H1 (cell line): Measurements from ENCODE around the gene ARHGAP8.

Experiments
- BACH1 ChIP-seq: IDR thresholded peaks from 2 replicates; pipeline ENCODE4 v1.6.1; 2012; ENCODE audit warnings: low read length, improper control_type of control experiment
- BRCA1 ChIP-seq: IDR thresholded peaks from 2 replicates; pipeline ENCODE4 v1.6.1; 2012; ENCODE audit warnings: low read depth, low read length, improper control_type of control experiment
- CREB1 ChIP-seq: IDR thresholded peaks from 2 replicates; pipeline ENCODE4 v1.6.1; 2012; ENCODE audit warnings: inconsistent platforms
- EGR1 ChIP-seq: IDR thresholded peaks from 2 replicates; pipeline ENCODE4 v1.6.1; 2011; ENCODE audit warnings: low read depth, low read length, borderline replicate concordance
- EZH2 ChIP-seq: fragments of 200-600 bp; sonication (generic); IDR thresholded peaks from 2 replicates; pipeline ENCODE4 v1.7.1; 2012; ENCODE audit warnings: low read depth, mild to moderate bottlenecking, moderate library complexity, low read length, inconsistent platforms; ENCODE audit not compliant: severe bottlenecking
- POLR2A ChIP-seq, 2 experiments: IDR thresholded peaks; 1 replicate in 1 of 2; 2 replicates in 1 of 2; pipeline ENCODE4 v1.6.1; 2011; ENCODE audit warnings: low read depth in 2 of 2, low read length in 2 of 2, mild to moderate bottlenecking in 2 of 2; ENCODE audit errors: control extremely low read depth in 1 of 2
- RFX5 ChIP-seq: IDR thresholded peaks from 2 replicates; pipeline ENCODE4 v1.6.1; 2011; ENCODE audit warnings: low read depth, low read length, improper control_type of control experiment, borderline replicate concordance
- SIX5 ChIP-seq: IDR thresholded peaks from 2 replicates; pipeline ENCODE4 v1.6.1; 2011; ENCODE audit warnings: mild to moderate bottlenecking, low read depth, low read length
- SRF ChIP-seq: IDR thresholded peaks from 2 replicates; pipeline ENCODE4 v1.6.1; 2011; ENCODE audit warnings: mild to moderate bottlenecking, low read depth, low read length, moderate library complexity
- TAF1 ChIP-seq: IDR thresholded peaks from 2 replicates; pipeline ENCODE4 v1.6.1; 2011; ENCODE audit warnings: mild to moderate bottlenecking, low read depth, low read length
- TCF12 ChIP-seq: IDR thresholded peaks from 2 replicates; pipeline ENCODE4 v1.6.1; 2011; ENCODE audit warnings: low read depth, mild to moderate bottlenecking, low read length
- YY1 ChIP-seq: IDR thresholded peaks from 2 replicates; pipeline ENCODE4 v1.6.1; 2011; ENCODE audit warnings: low read depth, mild to moderate bottlenecking, low read length
- ZNF274 ChIP-seq: IDR thresholded peaks from 2 replicates; pipeline ENCODE4 v1.7.0; 2012; ENCODE audit warnings: low read length, borderline replicate concordance; ENCODE audit errors: extremely low read depth
- TF ChIP-seq, protein P1 (sequence below), 3 experiments: IDR thresholded peaks; 1 replicate in 2 of 3; 2 replicates in 1 of 3; pipeline versions ENCODE4 v1.5.1 to v1.6.1; 2011; ENCODE audit warnings: low read length in 3 of 3, mild to moderate bottlenecking in 3 of 3, inconsistent platforms in 2 of 3, low read depth in 1 of 3, moderate library complexity in 1 of 3; ENCODE audit not compliant: insufficient read depth in 1 of 3; ENCODE audit errors: control extremely low read depth in 1 of 3

DNA sequence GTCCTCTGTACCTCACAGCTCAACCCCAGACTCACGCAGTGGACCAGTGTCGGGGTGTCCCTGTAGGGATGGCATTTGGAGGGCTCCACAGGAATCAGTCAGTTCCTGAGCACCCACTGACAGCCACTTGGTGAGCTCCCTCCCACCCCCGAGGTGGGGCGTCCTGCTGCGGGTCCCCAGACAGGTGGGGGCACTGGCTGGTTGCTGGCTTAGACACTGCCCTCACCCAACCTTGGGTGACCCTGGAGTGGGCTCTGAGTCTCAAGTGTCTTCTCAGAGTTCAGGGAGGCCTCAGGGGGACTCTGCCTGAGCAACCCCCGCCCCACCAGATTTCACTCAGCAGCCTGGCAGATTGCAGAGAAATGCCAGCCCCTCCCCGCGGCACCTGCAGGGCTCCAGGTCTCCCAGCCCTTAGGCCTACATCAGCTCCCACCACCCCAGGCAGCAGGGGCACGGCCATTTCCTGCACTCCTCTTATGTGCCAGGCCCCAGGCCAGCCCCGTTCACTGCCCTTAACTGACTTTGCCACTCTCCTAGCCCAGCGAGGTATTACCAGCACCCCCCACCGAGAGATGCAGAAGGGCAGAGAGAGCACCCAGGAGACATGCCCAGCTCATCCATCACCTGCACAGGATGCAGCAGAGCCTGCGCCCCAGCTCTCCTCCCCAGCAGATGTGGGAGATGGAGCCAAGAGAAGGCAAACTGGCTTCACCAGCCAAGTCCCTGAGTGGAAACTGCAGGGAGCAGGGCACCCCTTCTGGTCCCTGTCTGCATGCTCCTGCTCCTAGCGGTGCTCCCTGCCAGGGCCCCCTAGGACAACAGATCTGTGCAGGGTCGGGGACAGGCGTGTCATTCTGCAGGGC, 48.0 kb upstream of the ARHGAP8 start:
- TF ChIP-seq TCF12 (no peak), YY1 (no peak), TAF1 (no peak), POLR2A (IDR thresholded peaks at IDR 0.05; ENCODE audit: control extremely low read depth in 1 of 2, low read depth in 2 of 2, low read length in 2 of 2) (no peak), BACH1 (no peak), SRF (no peak), BRCA1 (no peak), EZH2 (no peak), ZNF274 (no peak), RFX5 (no peak), EGR1 (no peak), CREB1 (no peak), SIX5 (no peak)
- TF ChIP-seq, protein P1, sequence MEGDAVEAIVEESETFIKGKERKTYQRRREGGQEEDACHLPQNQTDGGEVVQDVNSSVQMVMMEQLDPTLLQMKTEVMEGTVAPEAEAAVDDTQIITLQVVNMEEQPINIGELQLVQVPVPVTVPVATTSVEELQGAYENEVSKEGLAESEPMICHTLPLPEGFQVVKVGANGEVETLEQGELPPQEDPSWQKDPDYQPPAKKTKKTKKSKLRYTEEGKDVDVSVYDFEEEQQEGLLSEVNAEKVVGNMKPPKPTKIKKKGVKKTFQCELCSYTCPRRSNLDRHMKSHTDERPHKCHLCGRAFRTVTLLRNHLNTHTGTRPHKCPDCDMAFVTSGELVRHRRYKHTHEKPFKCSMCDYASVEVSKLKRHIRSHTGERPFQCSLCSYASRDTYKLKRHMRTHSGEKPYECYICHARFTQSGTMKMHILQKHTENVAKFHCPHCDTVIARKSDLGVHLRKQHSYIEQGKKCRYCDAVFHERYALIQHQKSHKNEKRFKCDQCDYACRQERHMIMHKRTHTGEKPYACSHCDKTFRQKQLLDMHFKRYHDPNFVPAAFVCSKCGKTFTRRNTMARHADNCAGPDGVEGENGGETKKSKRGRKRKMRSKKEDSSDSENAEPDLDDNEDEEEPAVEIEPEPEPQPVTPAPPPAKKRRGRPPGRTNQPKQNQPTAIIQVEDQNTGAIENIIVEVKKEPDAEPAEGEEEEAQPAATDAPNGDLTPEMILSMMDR (IDR thresholded peaks at IDR 0.05; ENCODE audit: control extremely low read depth in 1 of 3, insufficient read depth in 1 of 3, low read depth in 1 of 3, low read length in 3 of 3) = no peak
